ENCODE data around the gene P2RY8. TPM values are rescaled to one million over a fixed set of nuclear protein-coding genes. Genes with fewer than 3 reads are reported as not detected.
"Not testable (repeated sequence)": the region's sequence is repeated elsewhere in the genome, so short reads cannot be mapped to it uniquely, and the experiment has no call there.

Gene P2RY8
- polyA plus RNA-seq, 3 donors: 1.1 to 1.8 (median 1.2) TPM

DNA sequence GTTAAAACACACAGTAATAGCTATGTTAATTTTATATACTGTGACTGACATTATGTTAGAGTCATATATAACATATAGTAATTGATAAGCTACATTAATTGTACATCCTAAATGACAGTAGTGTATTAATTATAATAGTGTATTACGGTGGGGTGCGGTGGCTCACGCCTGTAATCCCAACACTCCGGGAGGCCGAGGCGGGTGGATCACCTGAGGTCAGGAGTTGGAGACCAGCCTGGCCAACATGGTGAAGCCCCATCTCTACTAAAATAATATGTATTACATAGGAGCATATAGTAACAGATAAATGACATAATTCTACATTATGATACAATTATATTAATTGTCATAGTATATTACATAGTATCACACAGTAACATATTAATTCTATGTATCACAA is 96.5 kb downstream of the P2RY8 start:
- 95 to 99% (median 98%) methylated on average over 6 of the region's 6 CpGs for WGBS, 3 donors
- no peak overlapping the region for H3K27ac ChIP-seq (ENCODE audit: low read depth, low read length)

DNA sequence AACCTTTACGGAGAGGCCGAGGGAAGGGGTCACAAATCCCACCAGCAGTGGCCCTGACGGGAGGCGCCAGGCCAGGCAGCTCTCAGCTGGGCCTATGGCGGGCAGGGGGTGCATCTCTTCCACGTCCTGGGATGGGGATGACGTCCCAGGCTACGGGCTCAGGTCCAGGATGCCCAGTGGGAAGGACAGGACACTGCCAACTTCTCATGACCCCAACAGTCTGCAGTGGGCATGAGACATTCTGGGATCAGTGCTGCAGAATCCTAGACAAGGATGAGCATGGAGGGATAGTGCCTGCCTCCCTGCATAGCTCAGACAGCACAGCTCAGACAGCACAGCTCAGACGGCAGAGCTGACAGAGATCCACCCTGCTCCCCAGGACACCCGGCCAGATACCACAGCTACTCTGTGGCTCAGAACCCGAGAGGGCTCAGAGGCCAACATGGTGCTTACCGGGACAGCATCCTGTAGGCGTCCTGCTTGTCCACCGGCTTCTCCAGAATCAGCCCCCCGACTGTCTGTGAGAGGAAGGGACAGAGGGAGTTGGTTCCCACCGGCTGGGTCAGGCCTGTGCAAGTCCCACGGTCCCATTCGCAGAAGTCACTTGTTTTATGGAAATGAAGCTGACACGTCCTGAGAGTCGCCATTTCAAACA is 101.6 kb downstream of the P2RY8 start:
- WGBS, 3 donors: 94 to 96% (median 95%) methylated on average over 20 of the region's 20 CpGs
- no peak overlapping the region for H3K27ac ChIP-seq (ENCODE audit: low read depth, low read length)

DNA sequence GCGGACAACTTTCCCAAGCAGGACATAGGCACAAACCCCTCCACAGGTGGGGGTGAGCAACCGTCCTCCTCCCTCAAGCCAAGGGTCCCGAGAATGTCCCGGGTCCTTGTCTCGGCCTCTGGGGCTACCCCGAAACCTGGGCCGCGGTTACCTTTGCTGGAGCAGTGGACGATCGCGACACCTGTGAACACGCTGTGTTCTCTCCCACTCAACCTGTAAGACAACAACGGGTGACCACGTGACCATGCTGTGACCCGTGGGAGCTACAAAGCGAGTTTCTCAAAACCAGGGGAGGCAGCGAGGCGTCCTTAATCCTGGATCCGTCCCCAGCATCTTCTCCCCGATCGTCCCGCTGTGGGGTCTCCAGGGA is 102.1 kb downstream of the P2RY8 start:
- no peak overlapping the region for H3K27ac ChIP-seq (ENCODE audit: low read depth, low read length)
- WGBS, 3 donors: 96 to 98% (median 98%) methylated on average over 22 of the region's 22 CpGs

DNA sequence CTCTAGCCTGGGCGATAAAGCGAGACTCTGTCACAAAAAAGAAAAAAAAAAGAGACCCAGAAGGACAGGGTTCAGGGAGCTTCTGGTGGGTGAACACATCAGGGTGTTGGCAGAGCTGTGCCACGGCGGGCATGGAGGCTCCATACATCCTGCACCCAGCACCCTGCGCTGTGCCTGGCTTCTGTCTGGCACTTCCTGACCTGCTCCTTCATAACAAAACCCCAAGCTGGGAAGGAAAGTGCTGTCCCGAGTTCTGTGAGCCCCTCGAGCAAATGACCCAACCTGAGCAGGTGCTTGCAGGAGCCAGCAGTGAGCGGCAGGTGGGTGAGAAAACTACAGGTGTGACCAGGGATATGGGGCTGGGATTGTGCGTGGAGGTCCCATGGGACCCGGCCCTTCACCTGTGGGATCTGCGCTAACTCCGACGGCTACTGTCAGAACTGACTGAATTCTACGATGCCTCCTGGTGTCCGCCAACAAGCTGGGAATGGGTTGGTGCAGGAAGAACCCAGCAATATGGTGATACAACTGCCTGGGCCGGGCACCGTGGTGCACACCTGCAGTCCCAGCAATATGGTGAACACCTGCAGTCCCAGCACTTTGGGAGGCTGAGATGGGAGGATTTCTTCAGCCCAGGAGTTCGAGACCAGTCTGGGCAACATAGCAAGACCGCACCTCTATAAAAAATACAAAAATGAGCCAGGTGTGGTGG is 103.2 kb downstream of the P2RY8 start:
- 92 to 98% (median 96%) methylated on average over 19 of the region's 19 CpGs for WGBS, 3 donors

DNA sequence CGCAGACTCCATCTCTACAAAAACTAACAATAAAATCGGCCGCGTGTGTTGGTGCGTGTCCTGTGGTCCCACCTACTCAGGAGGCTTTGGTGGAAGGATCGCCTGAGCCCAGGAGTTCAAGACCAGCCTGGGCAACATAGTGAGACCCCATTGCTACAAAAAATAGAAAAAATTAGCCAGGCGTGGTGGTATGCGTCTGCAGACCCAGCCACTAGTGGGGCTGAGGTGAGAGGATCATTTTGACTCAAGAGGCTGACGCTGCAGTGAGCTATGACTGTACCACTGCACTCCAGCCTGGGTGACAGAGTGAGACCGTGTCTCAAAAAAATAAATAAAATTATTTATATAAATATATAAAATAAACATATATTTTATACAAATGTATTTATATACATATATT is 106.5 kb downstream of the P2RY8 start:
- WGBS, 3 donors: 94 to 98% (median 97%) methylated on average over 10 of the region's 10 CpGs

More for the DNA sequence above, 103.2 kb downstream of the P2RY8 start:
- H3K27ac ChIP-seq (ENCODE audit: low read depth, low read length): no peak overlapping the region

DNA sequence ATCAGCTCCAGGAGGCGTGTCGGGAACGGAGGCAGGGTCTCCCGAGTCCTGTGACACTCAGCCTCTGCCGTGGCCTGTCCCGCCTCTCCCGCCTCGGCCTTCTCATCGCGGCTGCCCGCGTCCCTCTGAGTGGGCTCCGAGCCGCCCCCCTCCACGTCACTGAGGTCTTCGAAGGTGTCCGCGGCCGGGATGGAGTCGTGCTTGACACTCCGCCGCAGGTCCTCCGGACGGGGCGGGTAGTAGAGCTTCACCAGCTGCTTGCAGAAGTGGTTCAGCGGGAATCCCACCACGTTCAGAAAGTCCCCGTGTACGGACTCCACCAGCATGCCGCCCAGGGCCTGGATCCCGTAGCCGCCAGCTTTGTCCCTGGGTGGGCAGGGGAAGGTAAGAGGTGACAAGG is 109.2 kb downstream of the P2RY8 start:
- H3K27ac ChIP-seq (ENCODE audit: low read depth, low read length): no peak overlapping the region
- WGBS, 3 donors: 96% methylated on average over 31 to 32 of the region's 32 CpGs

More for the DNA sequence above, 106.5 kb downstream of the P2RY8 start:
- H3K27ac ChIP-seq (ENCODE audit: low read depth, low read length): no peak overlapping the region

DNA sequence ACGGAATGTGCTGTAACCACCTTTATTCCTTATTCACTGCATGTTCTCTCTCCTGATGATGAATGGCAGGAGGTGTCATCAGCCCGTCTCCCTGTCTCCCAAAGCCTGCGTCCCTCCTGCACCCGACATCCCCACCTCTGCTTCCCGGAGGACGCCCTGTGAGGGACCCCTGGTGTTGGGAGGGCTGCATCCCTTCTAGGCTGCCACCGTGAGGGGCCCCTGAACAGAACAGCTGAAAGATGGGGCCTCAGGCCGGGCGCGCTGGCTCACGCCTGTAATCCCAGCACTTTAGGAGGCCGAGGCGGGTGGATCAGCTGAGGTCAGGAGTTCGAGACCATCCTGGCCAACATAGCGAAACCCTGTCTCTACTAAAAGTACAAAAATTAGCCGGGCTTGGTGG is 110.7 kb downstream of the P2RY8 start:
- not testable (repeated sequence) for H3K27ac ChIP-seq (ENCODE audit: low read depth, low read length)
- 91 to 95% (median 91%) methylated on average over 14 to 16 of the region's 16 CpGs for WGBS, 3 donors

DNA sequence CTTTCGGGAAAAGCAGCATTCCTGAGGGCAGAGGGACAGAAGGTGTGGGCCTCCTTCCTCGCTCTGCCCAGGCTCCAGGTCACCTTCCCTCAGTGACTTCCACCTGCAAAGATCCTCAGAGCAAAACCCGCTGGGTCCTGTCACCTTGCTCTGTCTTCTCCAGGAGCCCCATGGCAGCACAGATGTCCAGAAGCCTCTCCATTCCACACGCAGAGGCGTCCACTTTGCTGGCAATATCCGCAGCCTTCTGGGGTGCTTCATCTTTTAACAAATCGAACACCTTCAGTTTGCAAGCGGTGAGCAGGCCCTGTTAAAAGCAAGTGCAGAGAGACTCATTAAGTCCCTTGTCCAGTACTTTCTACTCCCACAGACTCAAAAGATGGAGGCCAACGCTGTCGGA is 111.6 kb downstream of the P2RY8 start:
- 77 to 90% (median 89%) methylated on average over 10 of the region's 10 CpGs for WGBS, 3 donors
- no peak overlapping the region for H3K27ac ChIP-seq (ENCODE audit: low read depth, low read length)

DNA sequence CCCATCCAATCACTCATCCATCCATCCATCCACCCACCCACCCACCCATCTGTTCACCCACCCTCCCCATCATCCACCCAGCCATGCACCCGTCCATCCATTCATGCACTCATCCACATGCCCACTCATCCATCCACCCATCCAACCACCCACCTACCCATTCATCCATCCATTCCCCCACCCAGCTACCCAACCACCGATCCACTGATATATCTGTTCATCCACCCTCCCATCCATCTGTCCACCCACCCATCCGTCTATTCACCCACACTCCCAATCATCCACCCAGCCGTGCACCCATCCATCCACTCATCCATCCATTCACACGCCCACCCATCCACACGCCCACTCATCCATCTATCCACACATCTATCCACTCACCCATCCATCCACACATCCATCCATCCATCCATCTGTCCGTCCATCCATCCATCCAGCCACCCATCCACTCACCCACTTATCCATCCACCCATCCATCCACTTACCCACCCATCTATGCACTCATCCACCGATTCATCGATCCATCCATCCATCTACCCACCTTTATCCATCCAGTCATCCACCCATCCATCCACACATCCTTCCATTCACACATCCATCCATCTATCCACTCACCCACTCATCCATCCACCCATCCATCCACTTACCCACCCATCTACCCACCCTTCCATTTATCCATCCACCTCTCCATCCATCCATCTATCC is 112.7 kb downstream of the P2RY8 start:
- no peak overlapping the region for H3K27ac ChIP-seq (ENCODE audit: low read depth, low read length)
- WGBS, 3 donors: 73 to 89% (median 85%) methylated on average over 9 of the region's 9 CpGs

DNA sequence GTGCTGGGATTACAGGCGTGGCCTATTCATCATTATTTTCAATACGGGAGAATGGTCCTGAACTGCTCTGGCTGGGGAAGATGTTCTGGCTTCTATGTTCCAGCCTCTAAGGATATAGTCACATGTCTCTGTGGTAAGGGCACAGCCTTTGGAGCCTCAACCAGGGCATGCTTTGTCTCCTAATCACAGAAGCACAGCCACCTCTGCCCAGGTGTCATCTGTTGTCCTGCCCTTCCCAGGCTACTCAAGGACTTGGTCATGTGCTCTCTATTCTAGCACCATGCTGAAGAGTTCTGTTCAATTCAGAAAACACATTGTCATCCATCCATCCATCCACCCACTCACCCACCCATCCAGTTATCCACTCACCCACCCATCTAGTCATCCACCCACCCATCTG is 113.8 kb downstream of the P2RY8 start:
- H3K27ac ChIP-seq (ENCODE audit: low read depth, low read length): no peak overlapping the region
- WGBS, 3 donors: 48 to 74% (median 68%) methylated on average over 2 of the region's 2 CpGs

DNA sequence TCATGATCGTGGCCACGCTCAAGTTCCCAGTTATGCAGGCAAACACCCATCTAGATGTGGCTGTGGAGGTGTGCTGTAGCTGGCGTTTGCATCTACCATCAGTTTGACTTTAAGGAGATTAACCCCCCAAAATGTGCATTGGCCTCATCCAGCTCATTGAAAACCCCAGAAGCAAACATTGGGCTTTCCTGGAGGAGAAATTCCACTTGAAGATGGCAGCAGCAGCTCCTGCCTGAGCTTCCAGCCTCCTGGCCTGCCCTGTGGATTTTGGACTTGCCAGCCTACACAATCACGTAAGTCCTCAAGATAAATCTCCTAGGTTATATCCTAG is 114.9 kb downstream of the P2RY8 start:
- no peak overlapping the region for H3K27ac ChIP-seq (ENCODE audit: low read depth, low read length)
- 99 to 100% (median 99%) methylated on average over 4 of the region's 4 CpGs for WGBS, 3 donors

DNA sequence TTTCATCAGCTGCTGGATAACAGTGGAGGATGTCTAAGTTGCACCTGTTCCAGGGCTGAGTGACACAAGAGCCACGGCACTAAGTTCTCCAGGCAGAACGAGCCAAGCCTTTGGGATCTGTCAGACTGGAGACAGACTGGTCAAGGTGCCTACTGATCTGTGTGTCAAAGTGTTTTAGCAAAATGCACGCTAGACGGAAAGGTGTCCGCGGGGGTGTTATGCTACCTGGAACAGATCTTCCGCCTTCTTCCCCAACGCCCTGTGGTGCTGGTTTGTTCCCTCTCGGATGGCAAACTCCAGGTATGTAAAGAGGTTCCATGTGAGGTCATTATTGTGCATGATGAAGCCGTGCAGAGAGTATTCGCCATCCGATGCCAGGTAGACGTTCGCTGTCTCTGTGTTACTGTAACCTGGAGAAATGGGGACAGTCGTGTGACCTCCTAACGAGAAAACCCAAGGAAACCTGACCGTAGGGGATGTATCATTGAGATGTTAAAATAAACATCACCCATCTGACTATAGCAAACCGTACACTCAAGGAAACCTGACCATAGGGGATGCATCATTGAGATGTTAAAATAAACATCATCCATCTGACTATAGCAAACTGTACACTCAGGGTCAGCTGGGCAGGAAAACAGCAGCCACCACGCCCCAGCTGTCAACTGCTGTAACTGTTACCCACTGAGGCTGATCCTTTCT is 115.4 kb downstream of the P2RY8 start:
- 97 to 99% (median 98%) methylated on average over 19 of the region's 19 CpGs for WGBS, 3 donors

DNA sequence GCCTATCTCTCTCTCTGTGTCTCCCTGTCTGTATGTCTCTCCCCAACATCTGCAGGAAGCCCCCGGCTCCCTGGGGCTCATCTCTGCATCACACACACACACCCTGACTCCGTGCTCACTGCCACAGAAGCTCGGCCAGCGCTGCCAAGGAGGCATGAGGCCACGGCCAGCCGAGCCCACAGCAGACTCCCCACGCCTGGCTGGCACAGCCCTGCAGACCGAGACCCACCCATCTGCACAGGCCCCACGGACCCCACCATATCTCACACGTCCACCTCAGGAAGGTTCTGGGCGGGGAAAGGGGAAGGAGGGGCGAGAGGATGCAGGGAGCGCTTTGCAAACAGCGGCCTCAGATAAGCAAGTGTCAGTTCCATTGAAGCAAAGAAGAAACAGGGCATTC is 116.6 kb downstream of the P2RY8 start:
- H3K27ac ChIP-seq (ENCODE audit: low read depth, low read length): no peak overlapping the region
- WGBS, 3 donors: 70 to 84% (median 77%) methylated on average over 14 of the region's 14 CpGs

More for the DNA sequence above, 115.4 kb downstream of the P2RY8 start:
- H3K27ac ChIP-seq (ENCODE audit: low read depth, low read length): no peak overlapping the region

DNA sequence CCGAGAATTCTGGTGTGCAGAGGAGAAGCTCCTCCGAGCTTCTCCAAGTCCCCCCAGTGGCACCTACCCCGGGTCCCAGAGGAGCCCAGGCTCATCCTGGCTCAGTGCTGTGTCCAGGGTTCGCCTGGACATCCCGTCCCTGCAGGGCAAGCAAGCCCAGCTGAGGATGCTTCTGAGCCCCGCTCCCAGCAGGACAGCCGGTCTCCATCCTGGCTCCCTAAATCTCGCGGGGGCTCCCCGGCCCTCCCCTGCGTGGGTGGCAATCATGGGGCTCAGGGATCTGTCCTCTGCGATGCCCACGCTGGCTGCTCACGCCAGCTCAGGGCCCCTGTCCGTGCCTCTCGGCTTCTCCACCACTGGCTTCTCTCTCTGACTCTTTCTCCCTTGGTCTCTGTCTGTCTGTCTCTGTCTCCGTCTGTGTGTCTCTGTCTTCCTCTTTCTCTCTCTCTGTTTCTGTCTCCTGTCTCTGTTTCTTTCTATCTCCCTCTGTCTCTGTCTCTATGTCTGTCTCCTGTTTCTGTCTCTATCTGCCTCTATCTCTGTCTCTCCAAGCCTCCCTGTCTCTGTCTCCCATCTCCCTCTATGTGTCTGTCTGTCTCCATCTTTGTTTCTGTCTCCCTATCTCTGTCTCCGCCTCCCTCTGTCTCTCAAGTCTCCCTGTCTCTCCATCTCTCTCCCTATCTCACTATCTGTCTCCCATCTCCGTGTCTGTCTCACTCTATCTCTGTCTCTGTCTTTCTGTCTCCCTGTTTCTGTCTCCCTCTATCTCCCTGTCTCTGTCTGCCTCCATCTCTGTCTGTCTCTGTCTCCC is 117.2 kb downstream of the P2RY8 start:
- WGBS, 3 donors: 92 to 93% (median 92%) methylated on average over 18 to 19 of the region's 19 CpGs
- H3K27ac ChIP-seq (ENCODE audit: low read depth, low read length): no peak overlapping the region

DNA sequence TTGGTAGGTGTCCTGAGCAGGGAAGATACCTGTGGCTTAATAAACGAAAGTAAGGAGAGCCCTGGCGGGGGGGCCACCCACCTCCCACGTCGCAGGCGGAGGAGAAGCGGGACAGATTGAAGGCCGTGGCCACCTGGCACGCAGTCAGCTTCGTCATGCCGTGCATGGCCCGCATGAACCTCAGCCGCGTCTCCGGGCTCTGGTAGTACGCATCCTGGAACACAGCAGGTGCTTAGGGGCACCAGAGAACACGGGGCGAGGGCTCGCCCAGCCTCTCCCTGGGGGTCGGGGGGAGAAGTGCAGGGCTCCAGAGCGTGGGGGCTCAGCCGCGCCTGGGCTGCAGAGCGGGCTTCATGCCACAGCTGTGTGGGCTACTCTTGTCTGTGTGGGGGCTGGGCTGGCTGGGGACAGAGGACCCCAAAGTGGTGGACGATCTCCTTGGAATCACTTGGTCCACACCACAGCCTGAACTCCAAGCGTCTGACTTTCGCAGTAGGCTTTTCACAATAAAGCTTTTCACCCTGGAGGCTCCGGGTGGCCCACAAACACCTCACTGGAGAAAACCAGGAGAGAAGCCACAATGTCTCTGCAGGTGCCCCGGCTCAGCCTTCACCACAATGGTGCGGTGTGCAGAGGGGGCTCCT is 118.0 kb downstream of the P2RY8 start:
- no peak overlapping the region for H3K27ac ChIP-seq (ENCODE audit: low read depth, low read length)
- WGBS, 3 donors: 94 to 96% (median 95%) methylated on average over 29 of the region's 29 CpGs

DNA sequence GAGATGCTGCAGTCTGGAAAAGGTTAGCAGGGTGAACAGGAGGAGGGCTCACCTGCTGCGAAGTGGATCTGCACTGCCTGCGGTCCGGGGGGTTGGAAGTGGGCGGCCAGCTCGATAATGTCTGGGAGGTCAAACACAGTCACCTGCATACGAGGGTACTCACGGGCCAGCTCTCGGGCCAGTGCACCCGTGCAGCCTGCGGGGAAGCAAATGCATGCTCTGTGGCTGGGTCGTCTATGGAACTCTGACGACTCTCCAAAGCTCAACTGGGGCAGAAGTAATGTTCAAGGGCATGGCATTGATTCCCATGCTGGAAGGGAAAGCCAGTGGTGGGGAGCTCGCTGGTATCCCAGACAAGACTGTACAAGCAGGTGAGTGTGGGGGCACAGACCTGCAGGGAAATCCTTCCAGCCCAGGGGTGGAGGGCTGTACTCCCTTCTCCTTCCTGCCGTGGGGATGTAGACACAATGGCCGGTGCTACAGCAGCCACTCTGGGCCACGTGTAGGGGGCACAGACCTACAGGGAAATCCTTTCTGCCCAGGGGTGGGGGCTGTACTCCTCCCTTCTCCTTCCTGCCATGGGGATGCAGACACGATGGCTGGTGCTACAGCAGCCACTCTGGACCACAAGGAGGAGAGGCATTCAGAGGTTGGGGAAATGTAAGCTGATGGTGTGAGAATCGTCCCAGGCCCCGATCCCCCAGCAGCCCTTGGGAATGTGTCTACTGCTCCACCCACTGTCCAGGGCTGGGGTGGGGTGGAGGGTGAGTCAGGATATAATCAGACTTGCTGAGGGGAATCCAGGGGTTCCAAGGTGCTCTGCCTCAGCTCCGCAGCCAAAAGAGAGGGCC is 118.8 kb downstream of the P2RY8 start:
- no peak overlapping the region for H3K27ac ChIP-seq (ENCODE audit: low read depth, low read length)
- 91 to 97% (median 96%) methylated on average over 19 to 20 of the region's 20 CpGs for WGBS, 3 donors
